Measurements from ENCODE around the gene CEMIP. TPM values are rescaled to one million over a fixed set of nuclear protein-coding genes. Genes with fewer than 3 reads are reported as not detected.

The CEMIP gene
- total RNA-seq, 1 experiment from 2014 or later: 3.5 TPM

DNA sequence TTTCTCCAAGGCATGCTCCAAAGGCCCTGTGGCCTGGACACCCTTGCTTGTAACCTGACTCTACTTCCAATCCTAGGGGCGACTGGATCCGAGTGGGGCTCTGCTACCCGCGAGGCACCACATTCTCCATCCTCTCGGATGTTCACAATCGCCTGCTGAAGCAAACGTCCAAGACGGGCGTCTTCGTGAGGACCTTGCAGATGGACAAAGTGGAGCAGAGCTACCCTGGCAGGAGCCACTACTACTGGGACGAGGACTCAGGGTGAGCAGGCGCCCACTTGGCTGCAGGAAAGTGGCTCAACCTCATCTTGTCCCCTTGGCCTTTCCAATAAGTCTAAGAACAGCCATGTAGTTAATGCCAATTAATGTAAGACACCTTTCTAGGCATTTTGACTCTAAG lies 158.5 kb downstream of the CEMIP start (continued):
- TF ChIP-seq, protein P1, sequence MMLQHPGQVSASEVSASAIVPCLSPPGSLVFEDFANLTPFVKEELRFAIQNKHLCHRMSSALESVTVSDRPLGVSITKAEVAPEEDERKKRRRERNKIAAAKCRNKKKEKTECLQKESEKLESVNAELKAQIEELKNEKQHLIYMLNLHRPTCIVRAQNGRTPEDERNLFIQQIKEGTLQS (IDR thresholded peaks at IDR 0.05): no peak
- TF ChIP-seq POLR2AphosphoS5 (IDR thresholded peaks at IDR 0.05; ENCODE audit: low read depth, low read length) (no peak), ZFX (IDR thresholded peaks at IDR 0.05) (no peak), SP1 (IDR thresholded peaks at IDR 0.05; ENCODE audit: low read depth) (no peak), TCF7L2 (IDR thresholded peaks at IDR 0.05; ENCODE audit: borderline replicate concordance, extremely low read depth, insufficient read depth, insufficient read length) (no peak), YY1 (IDR thresholded peaks at IDR 0.05; ENCODE audit: extremely low read depth, insufficient replicate concordance, low read depth, low read length) (no peak), SIN3A (IDR thresholded peaks at IDR 0.05; ENCODE audit: low read depth) (no peak)

DNA sequence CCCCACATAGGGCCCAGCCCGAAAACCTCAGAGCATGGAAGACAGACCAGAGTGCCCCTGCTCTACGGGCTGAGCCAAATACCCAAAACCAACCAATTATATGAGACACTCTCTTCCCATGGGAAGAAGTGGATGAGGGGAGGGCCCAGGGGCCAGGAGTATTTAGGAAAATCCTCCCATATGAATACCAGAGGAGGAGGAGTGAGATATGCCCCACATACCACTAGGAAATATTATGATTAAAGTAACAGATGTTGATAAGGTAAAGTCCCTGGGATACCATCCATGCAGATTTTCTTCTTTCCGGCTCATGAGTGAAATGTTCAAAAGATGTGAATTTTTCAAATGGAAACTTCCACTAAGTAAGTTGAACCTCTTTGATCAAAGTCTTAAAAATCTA lies 160.0 kb downstream of the CEMIP start:
- H3K27ac ChIP-seq (ENCODE audit: low read depth, low read length): no peak overlapping the region
- H3K9me2 ChIP-seq (ENCODE audit: insufficient read depth): no peaks in the 10 kb centered on the region
- CTCF ChIA-PET: no interaction called here
- H2AFZ ChIP-seq (ENCODE audit: low read depth, low read length, poor library complexity, severe bottlenecking): no peak overlapping the region
- no peaks in the 10 kb centered on the region for H3K9me3 ChIP-seq (ENCODE audit: control insufficient read depth in 1 of 2, insufficient read depth in 1 of 2, low read depth in 1 of 2, low read length in 2 of 2)
- no peak overlapping the region for H3K4me3 ChIP-seq (replicated peaks in 1 of 2; ENCODE audit: low read depth in 1 of 2, low read length in 2 of 2)
- no peaks in the 10 kb centered on the region for H4K20me1 ChIP-seq (ENCODE audit: insufficient read depth)
- H3K4me1 ChIP-seq (ENCODE audit: control insufficient read depth in 1 of 2, insufficient read depth in 2 of 2, low read length in 2 of 2): peaks cover 6 to 10% of the 10 kb centered on the region in 2 experiments
- peaks cover 0 to 4% of the 10 kb centered on the region in 2 experiments; a peak in 1 of 4 replicates for H3K36me3 ChIP-seq (ENCODE audit: control insufficient read depth in 1 of 2, insufficient read depth in 2 of 2, low read length in 2 of 2)
- H3K9ac ChIP-seq (ENCODE audit: low read length): no peak overlapping the region
- no peaks in the 10 kb centered on the region for H3K27me3 ChIP-seq (ENCODE audit: insufficient read depth, low read length)
- BruUV-seq (replicated peaks): no TSS peak
- no peak overlapping the region for H3K4me2 ChIP-seq (ENCODE audit: low read length)
- POLR2A ChIA-PET: no interaction called here
- RAD21 ChIA-PET (ENCODE audit: low non-redundant PET in 1 of 2, low total read pairs in 2 of 2, uncharacterized antibody in 2 of 2, unreplicated experiment in 2 of 2): no interaction called here
- no peaks in the 10 kb centered on the region for H3K79me2 ChIP-seq (ENCODE audit: insufficient read depth, low read length)
- ATAC-seq (no peak), DNase-seq (ENCODE audit: low read depth, low spot score) (no peak)
- TF ChIP-seq YY1 (IDR thresholded peaks at IDR 0.05; ENCODE audit: extremely low read depth, insufficient replicate concordance, low read depth, low read length) (no peak), RAD21 (IDR thresholded peaks at IDR 0.05; ENCODE audit: low read depth) (no peak), EGR1 (IDR thresholded peaks at IDR 0.05; ENCODE audit: low read depth) (no peak), EZH2 (IDR thresholded peaks at IDR 0.05) (no peak), POLR2AphosphoS5 (IDR thresholded peaks at IDR 0.05; ENCODE audit: low read depth, low read length) (no peak), ELF1 (IDR thresholded peaks at IDR 0.05; ENCODE audit: borderline replicate concordance, low read depth) (no peak), TCF7L2 (IDR thresholded peaks at IDR 0.05; ENCODE audit: borderline replicate concordance, extremely low read depth, insufficient read depth, insufficient read length) (no peak)
- TF ChIP-seq, protein P1 (IDR thresholded peaks at IDR 0.05): no peak
- TF ChIP-seq, protein P2, sequence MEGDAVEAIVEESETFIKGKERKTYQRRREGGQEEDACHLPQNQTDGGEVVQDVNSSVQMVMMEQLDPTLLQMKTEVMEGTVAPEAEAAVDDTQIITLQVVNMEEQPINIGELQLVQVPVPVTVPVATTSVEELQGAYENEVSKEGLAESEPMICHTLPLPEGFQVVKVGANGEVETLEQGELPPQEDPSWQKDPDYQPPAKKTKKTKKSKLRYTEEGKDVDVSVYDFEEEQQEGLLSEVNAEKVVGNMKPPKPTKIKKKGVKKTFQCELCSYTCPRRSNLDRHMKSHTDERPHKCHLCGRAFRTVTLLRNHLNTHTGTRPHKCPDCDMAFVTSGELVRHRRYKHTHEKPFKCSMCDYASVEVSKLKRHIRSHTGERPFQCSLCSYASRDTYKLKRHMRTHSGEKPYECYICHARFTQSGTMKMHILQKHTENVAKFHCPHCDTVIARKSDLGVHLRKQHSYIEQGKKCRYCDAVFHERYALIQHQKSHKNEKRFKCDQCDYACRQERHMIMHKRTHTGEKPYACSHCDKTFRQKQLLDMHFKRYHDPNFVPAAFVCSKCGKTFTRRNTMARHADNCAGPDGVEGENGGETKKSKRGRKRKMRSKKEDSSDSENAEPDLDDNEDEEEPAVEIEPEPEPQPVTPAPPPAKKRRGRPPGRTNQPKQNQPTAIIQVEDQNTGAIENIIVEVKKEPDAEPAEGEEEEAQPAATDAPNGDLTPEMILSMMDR (IDR thresholded peaks at IDR 0.05 in 2 of 3, conservative IDR thresholded peaks at IDR 0.05 in 1 of 3; ENCODE audit: borderline replicate concordance in 1 of 3, insufficient read depth in 1 of 3, low read depth in 2 of 3, low read length in 2 of 3): no peak
- intact Hi-C loops (cut with micrococcal nuclease): no loop called here

All from HCT116 (cell line).